ENCODE measurements around the gene TAF4. TPM values are rescaled to one million over a fixed set of nuclear protein-coding genes. Genes with fewer than 3 reads are reported as not detected.

The TAF4 gene
- total RNA-seq, 1 donor from 2014 or later, result 166 TPM

DNA sequence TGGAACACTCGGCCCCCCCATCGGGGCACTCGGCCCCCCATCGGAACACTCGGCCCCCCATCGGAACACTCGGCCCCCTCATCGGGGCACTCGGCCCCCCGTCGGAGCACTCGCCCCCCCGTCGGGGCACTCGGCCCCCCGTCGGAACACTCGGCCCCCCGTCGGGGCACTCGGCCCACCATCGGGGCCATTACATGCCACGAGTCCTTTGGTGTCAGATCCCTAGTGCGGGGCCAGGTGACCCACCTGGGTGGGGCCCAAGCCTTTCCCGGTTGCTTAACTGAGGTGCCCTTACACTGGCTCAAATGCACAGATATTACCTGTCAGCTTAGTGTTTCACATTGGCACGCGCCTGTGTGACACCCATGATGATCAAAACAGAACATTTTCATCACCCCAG lies 95.9 kb downstream of the TAF4 start:
- no peaks in the 10 kb centered on the region for H3K9me3 ChIP-seq
- peaks cover 23 to 28% of the 10 kb centered on the region in 2 donors for H3K36me3 ChIP-seq
- TF ChIP-seq, protein P1, sequence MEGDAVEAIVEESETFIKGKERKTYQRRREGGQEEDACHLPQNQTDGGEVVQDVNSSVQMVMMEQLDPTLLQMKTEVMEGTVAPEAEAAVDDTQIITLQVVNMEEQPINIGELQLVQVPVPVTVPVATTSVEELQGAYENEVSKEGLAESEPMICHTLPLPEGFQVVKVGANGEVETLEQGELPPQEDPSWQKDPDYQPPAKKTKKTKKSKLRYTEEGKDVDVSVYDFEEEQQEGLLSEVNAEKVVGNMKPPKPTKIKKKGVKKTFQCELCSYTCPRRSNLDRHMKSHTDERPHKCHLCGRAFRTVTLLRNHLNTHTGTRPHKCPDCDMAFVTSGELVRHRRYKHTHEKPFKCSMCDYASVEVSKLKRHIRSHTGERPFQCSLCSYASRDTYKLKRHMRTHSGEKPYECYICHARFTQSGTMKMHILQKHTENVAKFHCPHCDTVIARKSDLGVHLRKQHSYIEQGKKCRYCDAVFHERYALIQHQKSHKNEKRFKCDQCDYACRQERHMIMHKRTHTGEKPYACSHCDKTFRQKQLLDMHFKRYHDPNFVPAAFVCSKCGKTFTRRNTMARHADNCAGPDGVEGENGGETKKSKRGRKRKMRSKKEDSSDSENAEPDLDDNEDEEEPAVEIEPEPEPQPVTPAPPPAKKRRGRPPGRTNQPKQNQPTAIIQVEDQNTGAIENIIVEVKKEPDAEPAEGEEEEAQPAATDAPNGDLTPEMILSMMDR (IDR thresholded peaks at IDR 0.05), result no peak
- H3K27ac ChIP-seq, result no peak overlapping the region
- intact Hi-C loops (cut with DNase I), result no loop called here
- DNase-seq (ENCODE audit: low spot score in 2 of 2), result no peak
- H3K4me3 ChIP-seq, result no peak overlapping the region
- H3K4me1 ChIP-seq, result no peaks in the 10 kb centered on the region
- no peaks in the 10 kb centered on the region for H3K27me3 ChIP-seq

DNA sequence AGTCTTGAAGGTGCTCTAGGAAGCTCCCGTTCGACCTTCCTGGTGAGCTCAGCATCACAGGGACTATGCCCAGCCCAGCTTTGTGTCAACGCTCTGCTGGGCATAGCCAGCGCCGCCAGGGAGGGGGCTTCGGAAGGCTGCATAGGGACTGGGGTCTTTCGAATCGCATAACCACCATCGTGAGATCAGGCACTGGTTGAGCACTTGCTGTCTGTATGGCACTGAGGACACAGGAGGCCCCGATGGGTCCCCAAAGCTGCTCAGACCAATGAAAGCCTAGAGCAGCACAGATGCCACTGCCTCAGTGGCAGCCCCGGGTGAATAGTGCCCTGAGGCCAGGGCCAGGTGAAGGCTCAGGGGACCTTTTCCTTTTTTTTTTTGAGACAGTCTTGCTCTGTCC lies 96.7 kb downstream of the TAF4 start:
- H3K27ac ChIP-seq, result no peak overlapping the region
- H3K9me3 ChIP-seq, result no peaks in the 10 kb centered on the region
- H3K27me3 ChIP-seq, result no peaks in the 10 kb centered on the region
- H3K4me3 ChIP-seq, result no peak overlapping the region
- TF ChIP-seq, protein P1 (IDR thresholded peaks at IDR 0.05), result no peak
- intact Hi-C loops (cut with DNase I), result no loop called here
- no peaks in the 10 kb centered on the region for H3K4me1 ChIP-seq
- DNase-seq (ENCODE audit: low spot score in 2 of 2), result no peak
- peaks cover 17 to 19% of the 10 kb centered on the region in 2 donors for H3K36me3 ChIP-seq

- TF ChIP-seq, protein P1 (IDR thresholded peaks at IDR 0.05), result no peak
Observed at GRCh38 chr20:61968036-61968810, 97.5 kb downstream of the TAF4 start.

DNA sequence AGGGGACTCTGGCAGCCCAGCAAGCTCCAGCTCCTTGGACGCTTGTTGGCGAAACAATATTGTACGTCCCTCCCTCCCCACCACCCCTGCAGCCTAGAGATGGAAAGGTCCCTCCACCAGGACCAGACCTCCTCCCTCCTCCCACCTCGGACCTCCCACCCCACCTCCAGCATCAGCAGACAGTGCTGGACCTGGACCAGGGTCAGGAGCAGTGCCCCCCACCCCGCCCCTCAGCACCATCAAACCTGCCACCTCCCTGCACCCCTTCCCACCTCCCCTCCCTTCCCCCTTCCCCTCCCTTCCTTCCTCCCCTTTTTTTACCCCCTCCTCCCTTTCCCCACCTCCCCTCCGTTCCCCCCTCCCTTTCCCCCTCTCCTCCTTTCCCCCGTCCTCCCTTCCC lies 98.4 kb downstream of the TAF4 start:
- Histone ChIP-seq H3K27ac (no peak overlapping the region), H3K9me3 (no peaks in the 10 kb centered on the region), H3K4me1 (no peaks in the 10 kb centered on the region), H3K4me3 (no peak overlapping the region), H3K27me3 (no peaks in the 10 kb centered on the region), H3K36me3 (peaks cover under 1 to 3% of the 10 kb centered on the region in 2 donors)
- intact Hi-C loops (cut with DNase I), result no loop called here
- TF ChIP-seq, protein P1 (IDR thresholded peaks at IDR 0.05), result no peak
- DNase-seq (ENCODE audit: low spot score in 2 of 2), result no peak

More at GRCh38 chr20:61968036-61968810, 97.5 kb downstream of the TAF4 start:
- Histone ChIP-seq H3K4me1 (no peaks in the 10 kb centered on the region), H3K9me3 (no peaks in the 10 kb centered on the region), H3K36me3 (peaks cover 10 to 12% of the 10 kb centered on the region in 2 donors), H3K27ac (no peak overlapping the region), H3K27me3 (no peaks in the 10 kb centered on the region), H3K4me3 (no peak overlapping the region)
- no peak for DNase-seq (ENCODE audit: low spot score in 2 of 2)
- intact Hi-C loops (cut with DNase I), result no loop called here

DNA sequence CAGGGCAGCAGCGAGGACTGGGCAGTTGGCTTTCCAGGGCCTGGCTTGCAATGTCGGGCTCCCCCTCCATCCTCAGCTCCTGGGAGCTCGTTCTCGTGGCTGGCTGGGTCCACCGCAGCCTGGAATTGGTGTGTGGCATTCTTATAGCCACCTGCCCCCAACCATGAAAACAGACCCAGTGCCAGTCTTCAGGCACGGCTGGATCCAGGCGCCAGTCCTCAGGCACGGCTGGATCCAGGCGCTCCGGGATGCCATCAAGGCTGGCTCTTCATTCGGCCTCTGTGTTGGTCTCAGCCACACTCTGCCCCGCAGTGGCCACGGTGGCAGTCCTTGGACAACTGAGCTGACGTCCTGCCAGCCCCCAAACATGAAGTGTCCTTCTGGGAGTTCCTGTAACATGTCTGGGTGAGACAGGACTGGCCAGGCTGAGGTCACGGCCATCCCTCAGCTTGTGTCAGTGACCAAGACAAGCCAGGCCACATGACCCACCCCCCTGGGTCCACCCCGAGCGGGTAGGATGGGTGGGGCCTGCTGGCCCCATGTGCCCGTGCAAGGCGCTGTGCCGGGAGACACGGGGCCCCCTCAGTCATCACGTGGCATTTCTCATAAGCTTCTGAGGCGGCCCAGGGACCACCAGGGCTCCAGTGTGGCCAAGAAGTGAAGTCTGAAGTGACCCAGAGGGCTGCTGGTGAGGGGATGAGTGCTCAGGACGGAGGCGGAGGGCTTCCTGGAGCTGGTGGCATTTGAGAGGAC lies 99.0 kb downstream of the TAF4 start:
- no peaks in the 10 kb centered on the region for H3K4me1 ChIP-seq
- intact Hi-C loops (cut with DNase I), result no loop called here
- H3K27ac ChIP-seq, result no peak overlapping the region
- H3K4me3 ChIP-seq, result no peak overlapping the region
- no peaks in the 10 kb centered on the region for H3K9me3 ChIP-seq
- no peaks in the 10 kb centered on the region for H3K27me3 ChIP-seq
- DNase-seq (ENCODE audit: low spot score in 2 of 2), result no peak
- H3K36me3 ChIP-seq, result no peaks in the 10 kb centered on the region
- TF ChIP-seq, protein P1 (IDR thresholded peaks at IDR 0.05), result no peak

Data from ascending aorta (tissue), 2 donors.